SJSA1 (cell line): ENCODE data around the gene ANKRD17. TPM values are rescaled to one million over a fixed set of nuclear protein-coding genes. Genes with fewer than 3 reads are reported as not detected.

Experiments
- total RNA-seq: library from RNA; depleted of rRNA; stranded (reverse); fragments of >200 nt; shearing (Covaris generic); gene quantifications from 2 replicates; pipeline ENCODE4 v1.2.3, GENCODE V29; 2014; rRNA removed

ANKRD17 gene
- total RNA-seq, 1 experiment from 2014 or later, result 36.8 TPM

Other genes with a start within 250 kb of the ANKRD17 start
- 12.1 and 25.3 TPM in 2 replicates for gene COX18, start 189.1 kb downstream of the ANKRD17 start, total RNA-seq
- gene ALB, start 145.5 kb upstream of the ANKRD17 start, total RNA-seq, result not detected in 2 replicates
- gene AFP, start 177.4 kb upstream of the ANKRD17 start, total RNA-seq, result 0.74 TPM in 1 of 2 replicates, not detected in the other
- gene AFM, start 222.9 kb upstream of the ANKRD17 start, total RNA-seq, result not detected in 2 replicates